GM12801 (cell line): ENCODE results near the gene SLC16A12.

Experiments used
- CTCF ChIP-seq: IDR thresholded peaks from one replicate; pipeline ENCODE4 v1.5.1; 2011; ENCODE audit warnings: control low read depth; ENCODE audit not compliant: insufficient read length; ENCODE audit errors: extremely low read depth

The SLC16A12 gene

GRCh38 chr10:89442289-89442688, 93.1 kb downstream of the SLC16A12 start:
- TF ChIP-seq CTCF = no peak

- TF ChIP-seq CTCF = no peak
These were observed 95.0 kb downstream of the SLC16A12 start for GRCh38 chr10:89440226-89441009.

- no peak for TF ChIP-seq CTCF
These were observed 96.9 kb downstream of the SLC16A12 start for GRCh38 chr10:89438525-89438924.

GRCh38 chr10:89431977-89432376, 103.4 kb downstream of the SLC16A12 start:
- TF ChIP-seq CTCF = no peak

- no peak for TF ChIP-seq CTCF
These were observed 106.5 kb downstream of the SLC16A12 start for GRCh38 chr10:89428877-89429276.

- no peak for TF ChIP-seq CTCF
These were observed 107.8 kb downstream of the SLC16A12 start for GRCh38 chr10:89427629-89428028.

- no peak for TF ChIP-seq CTCF
These were observed 109.0 kb downstream of the SLC16A12 start for GRCh38 chr10:89426230-89426868.
